GM12878 (cell line): Measurements from ENCODE around the gene MIEN1. TPM values are rescaled to one million over a fixed set of nuclear protein-coding genes. Genes with fewer than 3 reads are reported as not detected.

Experiments
- CBX3 ChIP-seq: fragments of 200-600 bp; sonication (generic); IDR thresholded peaks from 2 replicates; pipeline ENCODE4 v1.6.1; 2016; ENCODE audit warnings: low read depth, borderline replicate concordance
- CHD1 ChIP-seq: IDR thresholded peaks from 2 replicates; pipeline ENCODE4 v1.6.1; 2012; ENCODE audit warnings: low read depth, low read length, improper control_type of control experiment
- E2F4 ChIP-seq: IDR thresholded peaks from 2 replicates; pipeline ENCODE4 v1.6.1; 2012; ENCODE audit warnings: low read depth, low read length, improper control_type of control experiment
- E2F8 ChIP-seq: fragments of 450-650 bp; IDR thresholded peaks from 2 replicates; pipeline ENCODE4 v1.6.1; 2018; ENCODE audit warnings: mild to moderate bottlenecking, low read depth, moderate library complexity; ENCODE audit not compliant: partially characterized antibody
- IRF3 ChIP-seq: fragments of 450-650 bp; IDR thresholded peaks from 2 replicates; pipeline ENCODE4 v1.6.1; 2014; ENCODE audit warnings: mild to moderate bottlenecking
- IRF5 ChIP-seq: fragments of 450-650 bp; IDR thresholded peaks from 2 replicates; pipeline ENCODE4 v1.6.1; 2017; ENCODE audit warnings: borderline replicate concordance
- MXI1 ChIP-seq: fragments of 150-350 bp; IDR thresholded peaks from 2 replicates; pipeline ENCODE4 v1.6.1; 2011; ENCODE audit warnings: low read depth, mild to moderate bottlenecking, inconsistent platforms, low read length, improper control_type of control experiment
- NKRF ChIP-seq: fragments of 450-650 bp; conservative IDR thresholded peaks from 2 replicates; pipeline ENCODE4 v1.6.1; 2017; ENCODE audit warnings: mild to moderate bottlenecking, moderate library complexity
- RB1 ChIP-seq: fragments of 450-650 bp; formaldehyde crosslinking; IDR thresholded peaks from 2 replicates; pipeline ENCODE4 v1.6.1; 2017; ENCODE audit warnings: mild to moderate bottlenecking, borderline replicate concordance
- RBBP5 ChIP-seq: fragments of 200-600 bp; sonication (generic); conservative IDR thresholded peaks from 2 replicates; pipeline ENCODE4 v1.6.1; 2016
- REST ChIP-seq: IDR thresholded peaks from 2 replicates; pipeline ENCODE4 v1.6.1; 2012; ENCODE audit warnings: mild to moderate bottlenecking, low read depth, low read length
- TCF7 ChIP-seq: IDR thresholded peaks from 2 replicates; pipeline ENCODE4 v1.6.1; 2014; ENCODE audit warnings: antibody characterized with exemption, borderline replicate concordance
- USF2 ChIP-seq: IDR thresholded peaks from 2 replicates; pipeline ENCODE4 v1.6.1; 2011; ENCODE audit warnings: low read depth, low read length, improper control_type of control experiment, borderline replicate concordance
- polyA plus RNA-seq, 11 experiments: library from polyadenylated mRNA; depleted of rRNA in 4 of 11; unstranded in 6 of 11; stranded (reverse) in 5 of 11; fragments of >200 nt; fragmentation: Nextera tagmentation in 4 of 11; fragmentation: Illumina TruSeq in 1 of 11; extraction: Ambion mirVana in 4 of 11; extraction: Trizol in 1 of 11; gene quantifications; 1 replicate in 1 of 11; 2 replicates in 10 of 11; pipeline versions ENCODE4 v1.2.1 to v1.2.3, GENCODE V29; 2011 to 2016; ENCODE audit warnings: inconsistent platforms in 2 of 11, missing spikeins in 2 of 11, low read depth in 1 of 11
- total RNA-seq, 4 experiments: library from RNA; depleted of rRNA in 3 of 4; stranded (reverse); fragments of >200 nt in 3 of 4; fragmentation: Illumina TruSeq in 1 of 4; extraction: Trizol in 1 of 4; gene quantifications; 2 replicates each; pipeline versions ENCODE4 v1.2.1 to v1.2.3, GENCODE V29; 2013 to 2021

MIEN1 gene
- total and polyA plus RNA-seq, 10 of the 15 experiments (the other 5 are each of a cell fraction or from before 2014, with no cell fraction given), result 24.9 to 89.1 (median 47.7) TPM

- TF ChIP-seq CHD1 (no peak), E2F4 (no peak), NKRF (peak; percentile 51; the same call in 1 of the 2 replicates), E2F8 (peak; percentile 91), RBBP5 (no peak), IRF5 (no peak), RB1 (peak; percentile 65; the same call in 1 of the 2 replicates), TCF7 (no peak), USF2 (no peak), REST (no peak), CBX3 (no peak), MXI1 (0 out of 2 replicates have a peak, but pooled peaks have one; percentile 13), IRF3 (0 out of 2 replicates have a peak, but pooled peaks have one; percentile 7)
Measured at GRCh38 chr17:39687546-39688474, 42.5 kb downstream of the MIEN1 start, which contains the start of gene PGAP3 (continued).
